HEK293T (cell line): Measurements from ENCODE around the gene SLC26A8.

Experiments used
- CTCF ChIA-PET: fragments of 350-600 bp; formaldehyde crosslinking; extraction: SDS; loops from one replicate; lab custom pipeline; 2021; ENCODE audit warnings: antibody characterized with exemption, inconsistent platforms; lab: Yijun Ruan, JAX
- POLR2A ChIA-PET: fragments of 350-600 bp; formaldehyde crosslinking; extraction: SDS; loops from one replicate; lab custom pipeline; 2020; ENCODE audit warnings: antibody characterized with exemption, inconsistent platforms; lab: Yijun Ruan, JAX
- DNase-seq: peaks from one replicate; pipeline ENCODE4 v3.0.0; 2012; ENCODE audit warnings: mixed read lengths; ENCODE audit errors: extremely low spot score
- ARNT ChIP-seq: fragments of 450-650 bp; IDR thresholded peaks from 2 replicates; pipeline ENCODE4 v1.6.1; 2017; ENCODE audit warnings: mild to moderate bottlenecking
- BHLHE40 ChIP-seq: fragments of 450-650 bp; IDR thresholded peaks from 2 replicates; pipeline ENCODE4 v1.6.1; 2016; ENCODE audit warnings: mild to moderate bottlenecking, moderate library complexity, borderline replicate concordance
- CTBP1 ChIP-seq: fragments of 450-650 bp; IDR thresholded peaks from 2 replicates; pipeline ENCODE4 v1.6.1; 2016; ENCODE audit warnings: borderline replicate concordance
- ELF4 ChIP-seq: fragments of 450-650 bp; IDR thresholded peaks from 2 replicates; pipeline ENCODE4 v1.6.1; 2017; ENCODE audit warnings: antibody characterized with exemption
- FOXA1 ChIP-seq: fragments of 450-650 bp; IDR thresholded peaks from 2 replicates; pipeline ENCODE4 v1.6.1; 2016; ENCODE audit warnings: mild to moderate bottlenecking
- FOXK2 ChIP-seq: fragments of 450-650 bp; IDR thresholded peaks from 2 replicates; pipeline ENCODE4 v1.6.1; 2016; ENCODE audit warnings: mild to moderate bottlenecking
- FOXM1 ChIP-seq: fragments of 450-650 bp; IDR thresholded peaks from 2 replicates; pipeline ENCODE4 v1.6.1; 2017; ENCODE audit warnings: mild to moderate bottlenecking, borderline replicate concordance
- HDGF ChIP-seq: fragments of 450-650 bp; IDR thresholded peaks from 2 replicates; pipeline ENCODE4 v1.6.1; 2017; ENCODE audit warnings: antibody characterized with exemption, borderline replicate concordance
- L3MBTL2 ChIP-seq: fragments of 450-650 bp; conservative IDR thresholded peaks from 2 replicates; pipeline ENCODE4 v1.6.1; 2016; ENCODE audit warnings: mild to moderate bottlenecking
- LEF1 ChIP-seq: fragments of 450-650 bp; IDR thresholded peaks from 2 replicates; pipeline ENCODE4 v1.6.1; 2017; ENCODE audit warnings: mild to moderate bottlenecking, borderline replicate concordance
- NFRKB ChIP-seq: fragments of 450-650 bp; IDR thresholded peaks from 2 replicates; pipeline ENCODE4 v1.6.1; 2016; ENCODE audit warnings: mild to moderate bottlenecking, moderate library complexity
- PKNOX1 ChIP-seq: fragments of 450-650 bp; IDR thresholded peaks from 2 replicates; pipeline ENCODE4 v1.6.1; 2016
- SP1 ChIP-seq: fragments of 450-650 bp; IDR thresholded peaks from 2 replicates; pipeline ENCODE4 v1.6.1; 2017
- SUZ12 ChIP-seq: fragments of 450-650 bp; IDR thresholded peaks from 2 replicates; pipeline ENCODE4 v1.6.1; 2016; ENCODE audit warnings: mild to moderate bottlenecking
- TARDBP ChIP-seq: fragments of 450-650 bp; IDR thresholded peaks from 2 replicates; pipeline ENCODE4 v1.6.1; 2016
- ZNF384 ChIP-seq: fragments of 450-650 bp; IDR thresholded peaks from 2 replicates; pipeline ENCODE4 v1.6.1; 2016

The SLC26A8 gene

GRCh38 chr6:36070252-36070651 lies 45.8 kb upstream of the SLC26A8 start:
- TF ChIP-seq L3MBTL2: no peak
- TF ChIP-seq SP1: no peak
- TF ChIP-seq FOXK2: no peak
- no peak for TF ChIP-seq TARDBP
- TF ChIP-seq BHLHE40: no peak
- no peak for TF ChIP-seq ARNT
- CTCF ChIA-PET: no interaction called here

GRCh38 chr6:36069573-36069972 lies 45.1 kb upstream of the SLC26A8 start:
- DNase-seq: no peak
- POLR2A ChIA-PET: interaction anchor here (0.6 kb wide), 1 partner anchor 42 kb away, joined by 3 read pairs; the partner anchor contains the start of gene MAPK14
- TF ChIP-seq ARNT (no peak), L3MBTL2 (no peak), TARDBP (no peak), SUZ12 (no peak), ZNF384 (no peak), SP1 (no peak), FOXA1 (no peak), LEF1 (no peak), HDGF (no peak), CTBP1 (no peak)
- CTCF ChIA-PET: no interaction called here

More at GRCh38 chr6:36070252-36070651, 45.8 kb upstream of the SLC26A8 start:
- DNase-seq: no peak
- POLR2A ChIA-PET: no interaction called here

- DNase-seq: no peak
- ChIA-PET CTCF (no interaction called here), POLR2A (no interaction called here)
- TF ChIP-seq CTBP1: no peak
- TF ChIP-seq BHLHE40: no peak
- TF ChIP-seq PKNOX1: no peak
- TF ChIP-seq HDGF: no peak
- no peak for TF ChIP-seq FOXM1
- no peak for TF ChIP-seq FOXA1
- no peak for TF ChIP-seq FOXK2
- TF ChIP-seq L3MBTL2: no peak
- no peak for TF ChIP-seq NFRKB
- TF ChIP-seq ELF4: no peak
- no peak for TF ChIP-seq LEF1
- TF ChIP-seq ARNT: no peak
- no peak for TF ChIP-seq SUZ12
- TF ChIP-seq TARDBP: no peak
- no peak for TF ChIP-seq SP1
- TF ChIP-seq ZNF384: no peak
Measured at GRCh38 chr6:36068586-36068985, 44.1 kb upstream of the SLC26A8 start.

GRCh38 chr6:36068012-36068392 lies 43.6 kb upstream of the SLC26A8 start:
- DNase-seq: no peak
- ChIA-PET CTCF (no interaction called here), POLR2A (no interaction called here)
- TF ChIP-seq L3MBTL2: no peak
- no peak for TF ChIP-seq FOXA1
- TF ChIP-seq TARDBP: no peak
- no peak for TF ChIP-seq SUZ12
- TF ChIP-seq NFRKB: no peak
- no peak for TF ChIP-seq HDGF
- TF ChIP-seq PKNOX1: no peak
- no peak for TF ChIP-seq ELF4
- no peak for TF ChIP-seq ZNF384
- no peak for TF ChIP-seq SP1
- no peak for TF ChIP-seq FOXK2
- no peak for TF ChIP-seq ARNT
- no peak for TF ChIP-seq LEF1
- no peak for TF ChIP-seq BHLHE40

GRCh38 chr6:36067374-36068011 lies 43.1 kb upstream of the SLC26A8 start:
- no peak for TF ChIP-seq NFRKB
- TF ChIP-seq PKNOX1: no peak
- no peak for TF ChIP-seq FOXK2
- TF ChIP-seq CTBP1: no peak
- TF ChIP-seq FOXM1: no peak
- TF ChIP-seq ARNT: no peak
- TF ChIP-seq LEF1: no peak
- TF ChIP-seq HDGF: no peak
- no peak for TF ChIP-seq TARDBP
- TF ChIP-seq ZNF384: no peak
- ChIA-PET POLR2A (interaction anchor here (3.0 kb wide), 1 partner anchor 39 kb away, joined by 20 read pairs; the partner anchor contains the start of gene MAPK14), CTCF (interaction anchor here (0.7 kb wide), 1 partner anchor 27 kb away, joined by 5 read pairs; no protein-coding TSS in a partner anchor)

GRCh38 chr6:36066817-36067216 lies 42.4 kb upstream of the SLC26A8 start:
- TF ChIP-seq FOXA1 (no peak), L3MBTL2 (no peak), TARDBP (no peak), HDGF (no peak), FOXK2 (no peak), BHLHE40 (no peak), LEF1 (no peak), ARNT (no peak), FOXM1 (no peak), NFRKB (no peak), ZNF384 (no peak), PKNOX1 (no peak)
- no peak for DNase-seq
- ChIA-PET CTCF (interaction anchor here (0.7 kb wide), 1 partner anchor 28 kb away, joined by 5 read pairs; no protein-coding TSS in a partner anchor), POLR2A (interaction anchor here (3.0 kb wide), 1 partner anchor 39 kb away, joined by 20 read pairs; the partner anchor contains the start of gene MAPK14)

More at GRCh38 chr6:36067374-36068011, 43.1 kb upstream of the SLC26A8 start:
- no peak for DNase-seq
